ENCODE results near the gene MARCHF6. TPM values are rescaled to one million over a fixed set of nuclear protein-coding genes. Genes with fewer than 3 reads are reported as not detected.

The MARCHF6 gene
- total RNA-seq, 1 experiment from 2014 or later, result 129 TPM

DNA sequence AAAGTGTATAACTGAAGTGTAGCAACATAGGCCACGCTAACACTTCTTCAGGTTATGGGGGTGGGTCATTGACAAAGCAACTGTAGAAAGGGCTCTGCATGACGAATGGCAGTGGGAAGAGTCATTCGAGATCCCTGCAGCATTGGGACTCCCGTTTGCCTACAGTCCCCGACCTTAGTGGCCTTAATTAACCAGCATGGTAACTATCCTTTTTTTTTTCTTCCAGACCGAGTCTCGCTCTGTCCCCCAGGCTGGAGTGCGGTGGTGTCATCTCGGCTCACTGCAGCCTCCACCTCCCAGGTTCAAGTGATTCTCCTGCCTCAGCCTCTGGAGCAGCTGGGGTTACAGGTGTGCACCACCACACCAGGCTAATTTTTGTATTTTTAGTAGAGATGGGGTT lies 31.6 kb upstream of the MARCHF6 start:
- no peaks in the 10 kb centered on the region for H3K9me3 ChIP-seq (ENCODE audit: low read depth, low read length, poor library complexity, severe bottlenecking)
- H3K27me3 ChIP-seq (replicated peaks; ENCODE audit: insufficient read depth, low read depth, low read length, poor library complexity), result no peaks in the 10 kb centered on the region
- POLR2A ChIA-PET (ENCODE audit: low non-redundant PET), result no interaction called here
- no peak for TF ChIP-seq EZH2 (IDR thresholded peaks at IDR 0.05; ENCODE audit: borderline replicate concordance, low read depth, low read length, poor library complexity, severe bottlenecking)
- TF ChIP-seq, protein P1, sequence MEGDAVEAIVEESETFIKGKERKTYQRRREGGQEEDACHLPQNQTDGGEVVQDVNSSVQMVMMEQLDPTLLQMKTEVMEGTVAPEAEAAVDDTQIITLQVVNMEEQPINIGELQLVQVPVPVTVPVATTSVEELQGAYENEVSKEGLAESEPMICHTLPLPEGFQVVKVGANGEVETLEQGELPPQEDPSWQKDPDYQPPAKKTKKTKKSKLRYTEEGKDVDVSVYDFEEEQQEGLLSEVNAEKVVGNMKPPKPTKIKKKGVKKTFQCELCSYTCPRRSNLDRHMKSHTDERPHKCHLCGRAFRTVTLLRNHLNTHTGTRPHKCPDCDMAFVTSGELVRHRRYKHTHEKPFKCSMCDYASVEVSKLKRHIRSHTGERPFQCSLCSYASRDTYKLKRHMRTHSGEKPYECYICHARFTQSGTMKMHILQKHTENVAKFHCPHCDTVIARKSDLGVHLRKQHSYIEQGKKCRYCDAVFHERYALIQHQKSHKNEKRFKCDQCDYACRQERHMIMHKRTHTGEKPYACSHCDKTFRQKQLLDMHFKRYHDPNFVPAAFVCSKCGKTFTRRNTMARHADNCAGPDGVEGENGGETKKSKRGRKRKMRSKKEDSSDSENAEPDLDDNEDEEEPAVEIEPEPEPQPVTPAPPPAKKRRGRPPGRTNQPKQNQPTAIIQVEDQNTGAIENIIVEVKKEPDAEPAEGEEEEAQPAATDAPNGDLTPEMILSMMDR (conservative IDR thresholded peaks at IDR 0.05; ENCODE audit: low read depth, low read length), result no peak
- DNase-seq (ENCODE audit: low spot score), result no peak
- no peaks in the 10 kb centered on the region for H3K36me3 ChIP-seq (ENCODE audit: insufficient read depth, low read length, poor library complexity, severe bottlenecking)
- no peak overlapping the region for H3K27ac ChIP-seq (ENCODE audit: low read depth, low read length, poor library complexity, severe bottlenecking)
- intact Hi-C loops (cut with micrococcal nuclease; ENCODE audit: unreplicated experiment), result no loop called here
- no peaks in the 10 kb centered on the region for H3K4me1 ChIP-seq (ENCODE audit: insufficient read depth, low read length, poor library complexity, severe bottlenecking)
- BruUV-seq (replicated peaks), result no TSS peak
- no peak overlapping the region for H3K4me3 ChIP-seq (ENCODE audit: low read depth, low read length, poor library complexity, severe bottlenecking)
- CTCF ChIA-PET, result no interaction called here

DNA sequence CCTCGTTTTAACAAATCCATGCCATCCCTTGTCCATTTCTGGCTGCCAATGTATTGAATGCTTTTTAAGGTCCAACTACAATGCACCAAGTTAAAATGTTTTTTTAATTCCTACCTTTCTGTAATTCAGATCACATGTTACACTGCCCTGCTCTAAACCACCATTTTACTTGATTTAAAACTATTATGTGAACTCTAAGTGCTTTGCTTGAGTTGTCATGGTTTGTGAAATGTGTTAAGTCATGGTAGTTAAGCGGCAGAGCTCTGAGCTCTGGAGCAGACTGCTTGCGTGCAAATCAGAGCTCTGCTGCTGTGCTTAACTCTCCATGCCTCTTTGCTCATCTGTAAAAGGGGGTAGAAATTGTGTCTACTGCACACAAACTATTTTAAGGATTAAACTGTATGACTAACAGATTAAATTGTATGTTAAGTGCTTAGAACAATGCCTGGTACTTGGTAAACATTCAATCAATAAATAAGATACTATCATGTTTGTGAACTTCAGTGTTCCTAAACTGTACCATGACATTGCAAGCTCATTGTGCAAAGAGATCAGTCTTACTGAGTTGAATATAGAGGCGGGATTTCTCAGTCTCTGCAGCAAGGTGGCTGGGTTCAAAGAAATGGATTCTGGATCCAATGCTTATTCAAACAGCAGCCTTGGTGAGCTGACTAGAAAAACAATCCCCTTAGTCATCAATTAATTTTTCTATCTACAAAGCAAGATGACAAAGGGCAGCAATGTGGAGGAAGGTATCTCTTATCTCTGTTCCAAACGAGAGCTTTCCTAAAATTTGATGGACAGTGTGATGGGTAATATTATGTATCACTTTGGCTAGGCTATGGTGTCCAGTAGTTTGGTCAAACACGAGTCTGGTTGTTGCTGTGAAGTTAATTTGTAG lies 29.7 kb upstream of the MARCHF6 start:
- intact Hi-C loops (cut with micrococcal nuclease; ENCODE audit: unreplicated experiment), result no loop called here
- Histone ChIP-seq H3K36me3 (ENCODE audit: insufficient read depth, low read length, poor library complexity, severe bottlenecking) (no peaks in the 10 kb centered on the region), H3K4me3 (ENCODE audit: low read depth, low read length, poor library complexity, severe bottlenecking) (no peak overlapping the region), H3K4me1 (ENCODE audit: insufficient read depth, low read length, poor library complexity, severe bottlenecking) (no peaks in the 10 kb centered on the region), H3K27ac (ENCODE audit: low read depth, low read length, poor library complexity, severe bottlenecking) (no peak overlapping the region), H3K27me3 (replicated peaks; ENCODE audit: insufficient read depth, low read depth, low read length, poor library complexity) (no peaks in the 10 kb centered on the region), H3K9me3 (ENCODE audit: low read depth, low read length, poor library complexity, severe bottlenecking) (no peaks in the 10 kb centered on the region)
- CTCF ChIA-PET, result no interaction called here
- DNase-seq (ENCODE audit: low spot score), result no peak
- no TSS peak for BruUV-seq (replicated peaks)
- TF ChIP-seq, protein P1 (conservative IDR thresholded peaks at IDR 0.05; ENCODE audit: low read depth, low read length), result no peak
- TF ChIP-seq EZH2 (IDR thresholded peaks at IDR 0.05; ENCODE audit: borderline replicate concordance, low read depth, low read length, poor library complexity, severe bottlenecking), result no peak
- POLR2A ChIA-PET (ENCODE audit: low non-redundant PET), result no interaction called here

DNA sequence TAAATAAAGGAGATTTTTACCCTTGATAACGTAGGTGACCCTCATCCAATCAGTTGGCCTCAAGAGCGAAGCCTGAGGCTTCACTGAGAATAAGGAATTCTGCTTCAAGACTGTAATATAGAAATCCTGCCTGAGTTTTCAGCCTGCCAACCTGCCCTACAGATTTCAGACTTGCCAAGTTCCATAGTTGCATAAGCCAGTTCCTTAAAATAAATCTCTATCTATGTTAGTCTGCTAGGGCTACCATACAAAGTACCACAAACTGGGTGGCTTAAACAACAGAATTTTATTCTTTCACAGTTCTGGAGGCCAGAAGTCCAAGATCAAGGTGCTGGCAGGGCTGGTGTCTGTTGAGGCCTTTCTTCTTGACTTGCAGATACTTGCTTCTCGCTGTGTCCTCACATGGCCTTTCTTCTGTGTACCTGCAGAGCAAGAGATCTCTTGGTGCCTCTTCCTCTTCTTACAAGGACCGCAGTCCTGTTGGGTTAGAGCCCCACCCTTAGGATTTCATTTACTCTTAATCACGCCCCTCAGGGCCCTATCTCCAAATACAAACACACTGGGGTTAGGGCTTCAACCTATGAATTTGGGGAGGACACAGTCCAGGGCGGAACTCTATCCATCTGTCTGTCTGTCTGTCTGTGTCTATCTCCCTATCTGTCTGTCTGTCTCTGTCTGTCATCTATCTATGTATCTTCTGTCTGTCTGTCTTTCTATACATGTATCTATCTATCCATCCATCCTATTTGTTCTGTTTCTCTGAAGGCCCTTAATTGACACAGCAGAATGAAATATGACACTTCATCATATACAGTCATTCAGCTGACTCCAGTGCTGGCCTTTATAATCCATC lies 28.8 kb upstream of the MARCHF6 start:
- CTCF ChIA-PET, result no interaction called here
- BruUV-seq (replicated peaks), result no TSS peak
- no peak for TF ChIP-seq EZH2 (IDR thresholded peaks at IDR 0.05; ENCODE audit: borderline replicate concordance, low read depth, low read length, poor library complexity, severe bottlenecking)
- TF ChIP-seq, protein P1 (conservative IDR thresholded peaks at IDR 0.05; ENCODE audit: low read depth, low read length), result no peak

More for the DNA sequence above, 28.8 kb upstream of the MARCHF6 start:
- H3K27ac ChIP-seq (ENCODE audit: low read depth, low read length, poor library complexity, severe bottlenecking), result no peak overlapping the region
- intact Hi-C loops (cut with micrococcal nuclease; ENCODE audit: unreplicated experiment), result no loop called here
- H3K27me3 ChIP-seq (replicated peaks; ENCODE audit: insufficient read depth, low read depth, low read length, poor library complexity), result no peaks in the 10 kb centered on the region
- H3K9me3 ChIP-seq (ENCODE audit: low read depth, low read length, poor library complexity, severe bottlenecking), result no peaks in the 10 kb centered on the region
- no peaks in the 10 kb centered on the region for H3K4me1 ChIP-seq (ENCODE audit: insufficient read depth, low read length, poor library complexity, severe bottlenecking)
- no peak for DNase-seq (ENCODE audit: low spot score)
- POLR2A ChIA-PET (ENCODE audit: low non-redundant PET), result no interaction called here
- H3K36me3 ChIP-seq (ENCODE audit: insufficient read depth, low read length, poor library complexity, severe bottlenecking), result no peaks in the 10 kb centered on the region
- H3K4me3 ChIP-seq (ENCODE audit: low read depth, low read length, poor library complexity, severe bottlenecking), result no peak overlapping the region
